Anterior cingulate cortex (tissue), 58 donors: ENCODE measurements around the gene RAB11FIP3.
A peak's percentile ranks its signal among the peaks of the same experiment; 100 is the strongest.

Experiments
- DNase-seq, 58 donors: peaks; one replicate each; lab custom pipeline; 2025; lab: John Stamatoyannopoulos, UW

RAB11FIP3 gene

DNA sequence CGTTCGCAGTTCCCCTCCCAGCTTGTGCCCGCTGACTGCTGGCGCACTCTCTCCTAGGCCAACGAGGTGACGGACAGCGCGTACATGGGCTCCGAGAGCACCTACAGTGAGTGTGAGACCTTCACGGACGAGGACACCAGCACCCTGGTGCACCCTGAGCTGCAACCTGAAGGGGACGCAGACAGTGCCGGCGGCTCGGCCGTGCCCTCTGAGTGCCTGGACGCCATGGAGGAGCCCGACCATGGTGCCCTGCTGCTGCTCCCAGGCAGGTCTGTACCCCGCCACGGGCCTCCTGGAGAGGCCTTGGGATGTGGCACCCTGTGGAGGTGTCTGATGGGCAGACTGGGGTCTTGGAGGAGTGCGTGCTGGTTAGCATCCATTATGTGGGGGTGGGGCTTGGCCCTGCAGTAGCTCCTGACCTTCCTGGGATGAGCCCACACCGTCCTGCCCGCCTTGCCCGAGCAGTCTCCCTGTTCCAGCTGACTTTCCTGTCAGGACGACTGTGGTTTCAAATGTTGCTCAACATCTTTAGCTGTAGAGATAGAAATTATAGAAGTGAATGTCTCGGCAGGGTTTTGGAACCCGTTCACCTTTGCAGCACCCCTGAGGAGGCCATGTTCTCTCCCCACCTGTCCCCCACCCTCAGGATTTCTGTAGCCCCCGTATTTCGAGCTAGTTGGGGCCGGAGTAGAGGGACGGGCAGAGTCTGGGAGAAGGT lies 57.2 kb downstream of the RAB11FIP3 start:
- DNase-seq: no peak

DNA sequence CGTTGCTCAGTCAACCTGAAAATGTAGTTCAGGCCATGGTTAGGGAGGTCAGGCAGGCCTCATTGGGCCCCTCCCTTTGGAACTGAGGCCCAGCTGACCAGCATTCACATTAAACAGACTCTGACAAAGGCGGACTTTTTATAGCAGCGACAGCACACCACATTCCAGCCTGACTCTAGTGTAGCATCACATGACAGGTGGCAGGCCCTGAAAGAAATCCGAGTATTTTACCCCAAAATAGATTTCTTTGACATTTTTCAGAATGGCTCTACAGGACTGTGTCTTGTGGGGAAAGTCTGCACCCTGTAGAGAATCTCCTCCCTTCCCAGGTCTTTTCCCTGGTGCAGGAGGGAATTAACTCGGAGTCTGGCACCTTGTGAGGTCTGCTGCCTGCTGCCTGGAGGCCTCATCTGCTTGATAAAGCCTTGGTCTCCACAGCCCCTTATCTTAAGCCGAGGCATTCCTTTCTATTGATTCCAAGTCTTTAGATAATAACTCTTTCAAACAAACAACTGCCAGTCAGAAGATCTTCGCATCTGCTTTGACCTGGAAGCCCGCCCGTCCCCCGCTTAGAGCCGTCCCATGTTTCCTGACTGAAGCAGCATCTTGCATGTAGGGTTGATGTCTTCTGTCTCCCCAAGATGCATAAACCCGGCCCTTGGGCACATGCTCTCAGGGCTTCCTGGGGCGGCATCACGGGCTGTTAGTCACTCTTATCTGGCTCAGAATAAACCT lies 58.1 kb downstream of the RAB11FIP3 start:
- peak in 29 of 58 donors; percentile 18 to 72 (median 40) for DNase-seq

DNA sequence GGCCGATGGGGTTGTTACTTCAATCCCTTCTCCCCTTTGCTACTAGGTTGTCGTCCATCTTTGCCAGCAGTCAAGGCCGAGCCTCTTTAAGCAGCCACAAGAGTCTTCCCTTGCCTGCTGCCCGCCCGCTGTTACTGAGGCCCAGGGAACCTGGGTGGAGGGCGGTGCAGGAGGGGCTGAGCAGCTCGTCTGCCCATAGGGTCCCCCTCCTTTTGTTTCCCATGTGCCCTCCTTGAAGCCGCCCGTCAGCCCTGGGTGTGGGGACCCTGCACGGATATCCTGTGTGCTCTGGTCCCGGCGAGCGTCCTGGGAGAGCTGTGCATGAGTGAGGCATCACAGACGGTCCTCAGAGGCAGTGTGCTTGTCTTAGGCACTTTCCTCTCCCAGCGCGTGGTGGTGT lies 64.2 kb downstream of the RAB11FIP3 start:
- no peak for DNase-seq

DNA sequence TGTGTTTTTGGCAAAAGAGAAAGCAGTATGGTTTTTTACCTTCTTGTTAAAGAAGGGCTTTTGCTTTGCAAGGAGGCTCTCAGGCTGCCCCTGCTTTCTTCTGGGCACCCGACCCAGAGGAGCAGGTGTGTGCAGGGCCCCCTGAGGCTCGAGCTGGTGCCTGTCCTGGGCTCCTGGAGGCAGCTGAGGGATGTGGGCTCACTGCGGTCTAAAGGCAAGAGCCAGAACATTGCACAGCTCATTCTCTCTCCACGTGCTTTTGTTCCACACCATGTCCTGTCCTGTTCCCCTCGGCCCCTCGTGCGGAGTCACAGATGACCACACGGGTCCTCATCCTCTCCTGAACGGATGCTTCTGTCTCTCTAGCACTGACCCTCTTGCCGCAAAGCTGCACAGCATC lies 65.3 kb downstream of the RAB11FIP3 start:
- DNase-seq: no peak

DNA sequence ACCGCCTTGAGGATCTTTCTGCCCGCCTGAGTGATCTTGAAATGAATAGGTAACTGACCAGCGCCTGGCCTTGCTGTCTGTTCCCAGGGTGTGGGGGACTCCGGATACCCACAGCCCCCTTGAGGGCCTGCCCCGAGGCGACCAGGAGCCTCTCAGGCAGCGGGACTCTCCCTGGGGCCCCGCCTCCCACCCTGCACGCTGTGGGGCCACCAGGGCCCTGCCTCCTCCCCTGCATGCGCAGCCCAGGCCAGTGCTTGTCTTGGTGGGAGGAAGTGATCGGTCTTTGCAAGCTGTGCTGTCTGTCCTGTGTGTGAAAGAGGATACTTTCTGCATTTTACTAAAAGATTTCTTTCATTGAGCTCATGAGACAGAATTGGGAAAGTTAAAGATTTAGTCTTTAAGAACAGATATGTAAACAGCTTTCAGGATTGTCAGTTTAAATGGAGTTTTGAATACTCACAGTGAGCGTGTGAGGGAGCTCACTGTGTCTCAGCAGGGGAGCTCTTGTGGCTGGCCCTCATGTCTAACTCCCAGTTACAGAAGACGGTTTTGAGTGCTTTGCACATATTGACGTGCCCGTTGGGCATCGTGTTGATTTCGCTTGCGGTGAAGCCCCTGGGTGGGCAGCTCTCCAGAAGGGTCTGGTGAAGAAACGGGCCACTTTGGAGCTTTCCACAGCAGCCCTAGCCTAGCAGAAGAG lies 65.9 kb downstream of the RAB11FIP3 start:
- no peak for DNase-seq

DNA sequence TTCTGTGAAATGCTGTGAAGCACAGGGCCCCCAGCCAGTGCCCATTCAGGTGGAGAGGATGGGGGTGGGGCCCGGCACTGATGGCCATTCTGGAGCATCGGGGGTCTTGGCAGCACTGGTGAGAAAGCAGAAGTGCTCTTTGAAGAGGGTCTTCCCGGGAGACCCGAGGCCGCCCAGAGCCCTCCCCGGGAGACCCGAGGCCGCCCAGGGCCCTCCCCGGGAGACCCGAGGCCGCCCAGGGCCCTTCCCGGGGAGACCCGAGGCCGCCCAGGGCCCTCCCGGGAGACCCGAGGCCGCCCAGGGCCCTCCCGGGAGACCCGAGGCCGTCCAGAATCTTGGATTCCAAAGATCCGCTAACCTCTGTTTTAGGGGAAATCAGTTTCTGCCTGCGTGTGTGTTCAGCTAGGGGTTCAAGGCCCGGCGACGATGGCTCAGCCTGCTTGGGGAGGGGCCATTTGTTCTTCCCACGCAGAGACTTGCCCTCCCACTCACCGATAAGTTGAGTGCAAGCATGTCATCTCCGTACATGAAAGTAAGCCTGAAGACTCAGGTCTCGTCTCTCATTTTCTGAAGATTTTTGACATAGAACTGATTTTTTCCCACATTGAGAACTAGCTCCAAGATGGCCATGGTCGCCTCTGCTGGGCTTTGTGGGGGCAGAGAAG lies 66.9 kb downstream of the RAB11FIP3 start:
- DNase-seq: peak in 2 of 58 donors; percentile 31 to 39

DNA sequence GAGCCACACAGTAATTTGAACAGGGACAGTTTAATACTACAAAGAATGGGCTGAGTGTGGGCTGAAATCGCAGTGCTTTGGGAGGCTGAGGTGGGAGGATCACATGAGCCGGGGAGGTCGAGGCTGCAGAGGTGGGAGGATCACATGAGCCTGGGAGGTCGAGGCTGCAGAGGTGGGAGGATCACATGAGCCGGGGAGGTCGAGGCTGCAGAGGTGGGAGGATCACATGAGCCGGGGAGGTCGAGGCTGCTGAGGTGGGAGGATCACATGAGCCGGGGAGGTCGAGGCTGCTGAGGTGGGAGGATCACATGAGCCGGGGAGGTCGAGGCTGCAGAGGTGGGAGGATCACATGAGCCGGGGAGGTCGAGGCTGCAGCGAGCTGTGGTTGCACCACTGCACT lies 69.2 kb downstream of the RAB11FIP3 start:
- DNase-seq: peak in 5 of 58 donors; percentile 25 to 48 (median 39)

DNA sequence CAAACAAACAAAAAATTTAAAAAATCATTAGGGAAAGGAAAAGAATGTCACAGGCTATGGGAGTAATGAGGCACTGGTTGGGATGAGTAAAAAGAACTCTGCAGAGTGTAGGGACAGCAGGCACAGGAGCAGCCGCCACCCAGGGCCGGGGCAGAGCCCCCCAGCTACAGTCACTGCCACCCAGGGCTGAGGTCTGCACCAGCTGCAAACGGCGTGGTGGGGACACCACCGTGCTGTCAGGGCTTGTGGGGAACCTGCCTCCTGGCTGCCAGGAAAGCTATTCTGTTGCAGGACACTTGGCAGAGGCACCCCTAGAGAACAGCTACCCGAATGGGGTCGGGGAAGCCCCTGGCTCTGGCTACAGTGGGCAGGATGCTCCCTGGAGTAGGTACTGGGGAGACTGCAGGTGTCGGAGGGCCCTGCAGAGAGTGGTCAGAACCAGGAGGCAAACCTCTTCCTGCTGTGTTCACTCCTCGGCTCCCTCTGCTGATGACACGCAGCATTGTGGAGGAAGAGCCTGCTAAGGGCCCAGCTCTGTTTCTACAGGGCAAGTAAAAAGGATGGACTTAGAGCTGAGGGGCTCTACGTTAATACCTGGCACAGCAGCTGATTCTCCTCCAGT lies 69.8 kb downstream of the RAB11FIP3 start:
- peak in 6 of 58 donors; percentile 0 to 23 (median 20) for DNase-seq

DNA sequence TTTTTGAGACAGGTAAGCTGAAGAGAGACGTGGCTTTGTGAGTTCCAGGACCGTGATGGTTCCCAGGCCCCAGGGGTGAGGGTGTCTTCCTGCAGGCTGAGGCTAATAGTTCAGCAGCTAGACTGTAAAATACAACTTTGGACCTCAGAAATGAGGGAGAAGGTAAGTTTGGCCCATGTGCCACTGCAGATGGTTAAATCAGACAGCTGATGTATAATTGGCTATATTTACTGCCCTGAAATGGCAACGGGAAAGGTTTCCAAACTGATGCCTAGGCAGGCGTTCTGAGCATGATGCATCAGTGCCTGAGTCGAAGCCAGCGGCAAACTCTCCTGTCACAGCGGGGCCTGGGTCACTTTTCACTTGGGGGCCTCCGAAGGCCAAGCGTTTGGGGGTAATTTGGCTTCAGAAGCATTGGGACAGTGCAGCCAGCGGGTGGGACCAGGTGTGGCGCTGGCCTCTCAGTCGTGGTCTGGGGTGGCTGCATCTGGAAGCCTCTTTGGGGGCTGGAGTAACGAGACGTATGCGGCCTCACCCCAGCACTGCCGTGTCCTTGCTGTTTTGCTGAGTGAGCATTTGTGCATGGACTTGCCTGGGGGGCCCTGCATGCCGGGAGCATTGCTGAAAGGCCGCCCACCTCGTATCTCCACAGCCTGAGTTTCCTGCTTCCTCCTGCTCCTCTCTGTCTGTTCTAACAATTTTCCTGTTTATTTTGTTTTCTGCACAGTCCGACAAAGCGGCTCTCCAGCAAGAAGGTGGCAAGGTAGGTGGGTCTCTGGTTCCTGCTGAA lies 70.8 kb downstream of the RAB11FIP3 start:
- no peak for DNase-seq

DNA sequence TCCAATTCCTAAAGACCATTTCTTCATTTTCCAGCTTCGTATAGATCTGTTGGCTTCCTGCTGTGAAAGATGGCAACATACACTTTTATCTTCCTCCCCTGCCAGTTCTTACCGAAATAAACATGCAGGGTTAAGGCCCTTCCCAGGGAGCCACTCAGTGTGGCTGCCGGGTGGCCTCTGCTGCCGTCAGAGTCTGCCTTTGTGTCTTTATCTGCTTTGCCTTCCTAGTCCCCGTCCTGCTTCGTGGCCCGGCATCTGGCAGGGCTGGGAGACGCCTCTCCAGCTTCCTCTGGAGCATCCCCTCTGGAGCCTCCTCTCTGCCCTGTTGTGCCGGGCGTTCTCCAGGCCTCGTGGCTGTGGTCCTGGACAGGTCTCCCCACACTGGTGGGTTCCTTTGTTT lies 71.8 kb downstream of the RAB11FIP3 start:
- DNase-seq: no peak

DNA sequence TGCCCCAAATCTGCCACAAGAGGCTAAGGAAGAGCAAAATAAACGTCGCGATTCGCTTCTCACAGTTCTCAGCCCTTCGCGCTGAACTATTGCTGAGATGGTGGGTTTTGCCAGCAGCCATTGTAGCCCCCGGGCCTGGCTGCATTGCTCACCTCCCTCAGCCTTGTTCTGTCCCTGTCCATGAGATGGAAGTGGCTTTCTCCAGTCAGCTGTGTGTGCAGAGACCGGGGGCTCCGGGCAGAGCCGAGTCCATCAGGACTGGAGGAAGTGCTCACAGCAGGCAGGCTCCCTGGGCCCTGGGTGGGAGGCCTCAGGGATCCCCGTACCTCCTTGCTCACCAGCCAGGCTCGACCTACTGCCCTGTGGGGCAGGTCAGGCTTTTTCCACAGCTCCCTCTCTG lies 74.5 kb downstream of the RAB11FIP3 start:
- no peak for DNase-seq

DNA sequence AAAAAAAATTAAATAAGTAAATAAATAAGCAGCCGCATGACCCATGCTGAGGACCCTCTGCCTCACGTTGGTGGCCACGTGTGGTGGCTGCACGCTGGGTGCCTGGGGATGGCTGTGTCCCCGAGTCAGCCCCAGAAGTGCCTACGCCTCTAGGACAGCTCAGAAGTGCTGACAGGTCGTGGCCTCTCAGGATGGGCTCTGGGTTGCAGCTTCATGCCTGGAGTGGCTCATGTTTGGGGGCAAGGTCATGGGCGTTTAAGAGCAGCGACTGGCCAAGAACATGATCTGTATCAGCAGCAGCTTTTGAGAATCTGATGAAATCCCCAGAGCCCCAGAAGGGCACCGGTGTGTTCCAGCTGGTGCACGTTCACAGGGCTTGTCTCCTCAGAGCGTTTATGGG lies 75.3 kb downstream of the RAB11FIP3 start:
- no peak for DNase-seq

DNA sequence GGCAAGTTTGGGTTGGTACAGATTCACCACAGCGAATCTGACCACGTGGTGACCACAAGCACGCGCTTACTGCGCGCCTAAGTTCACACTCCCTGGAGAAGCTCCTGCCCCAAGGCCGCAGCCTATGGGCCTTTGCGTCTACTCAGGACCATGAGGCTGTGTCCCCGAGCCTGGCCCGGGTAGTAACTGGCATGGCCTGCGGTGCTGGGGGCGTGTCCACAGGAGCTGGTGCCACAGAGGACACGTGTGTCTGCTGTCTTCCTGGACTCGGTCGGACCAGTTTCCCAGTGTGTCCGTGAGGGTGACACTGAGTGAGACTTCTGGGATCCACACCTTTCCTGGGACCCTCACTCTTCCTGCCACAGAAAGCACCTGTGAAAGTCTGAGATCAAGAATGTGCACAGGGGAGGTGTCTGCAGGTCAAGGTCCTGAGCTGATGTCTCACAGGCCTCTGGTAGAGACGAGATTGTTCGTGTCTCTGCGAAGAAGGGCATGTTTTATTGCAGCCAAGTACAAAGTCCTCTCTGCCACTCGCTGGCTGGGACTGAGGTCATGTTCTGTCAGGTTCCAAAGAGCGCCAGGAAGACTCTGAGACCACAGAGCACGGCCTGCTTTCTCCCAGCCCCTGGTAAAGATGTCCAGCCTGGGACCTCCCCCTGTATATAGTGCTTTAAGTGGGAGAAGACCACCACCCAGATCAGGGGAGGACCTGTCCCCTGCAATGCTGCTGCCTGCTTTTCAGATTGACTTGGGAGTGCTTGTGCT lies 76.9 kb downstream of the RAB11FIP3 start:
- no peak for DNase-seq

DNA sequence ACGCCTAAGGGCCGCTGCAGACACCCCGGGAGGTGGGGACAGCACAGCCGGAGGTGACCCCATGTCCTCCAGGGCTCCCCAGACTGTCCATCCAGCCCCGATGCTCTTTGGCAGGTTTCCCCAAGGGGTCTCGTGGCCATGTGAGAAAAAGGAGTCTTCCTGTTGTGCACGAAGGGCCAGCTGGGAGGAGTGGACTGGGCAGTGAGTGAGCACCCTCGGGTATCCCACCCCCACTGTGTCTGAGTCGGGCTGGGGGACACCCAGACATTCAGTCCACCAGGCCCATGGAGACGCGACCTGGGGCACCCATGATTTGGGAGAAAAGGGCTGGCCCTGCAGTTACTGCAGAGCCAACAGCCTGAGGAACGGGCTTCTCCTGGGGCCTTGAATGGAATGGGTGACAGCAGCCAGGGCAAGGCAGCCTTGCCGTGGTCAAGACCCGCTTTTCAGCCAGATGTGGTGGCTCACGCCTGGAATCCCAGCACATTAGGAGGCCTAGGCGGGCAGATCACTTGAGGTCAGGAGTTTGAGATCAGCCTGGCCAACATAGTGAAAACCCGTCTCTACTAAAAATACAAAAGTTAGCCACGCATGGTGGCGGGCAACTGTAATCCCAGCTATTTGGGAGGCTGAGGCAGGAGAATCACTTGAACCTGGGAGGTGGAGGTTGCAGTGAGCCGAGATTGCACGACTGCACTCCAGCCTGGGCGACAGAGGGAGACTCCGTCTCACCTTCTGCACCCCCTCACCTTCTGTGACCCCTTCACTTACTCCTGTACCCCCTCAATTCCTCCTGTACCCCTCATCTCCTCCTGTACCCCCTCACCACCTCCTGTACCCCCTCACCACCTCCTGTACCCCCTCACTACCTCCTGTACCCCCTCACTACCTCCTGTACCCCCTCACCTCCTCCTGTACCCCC lies 78.0 kb downstream of the RAB11FIP3 start:
- no peak for DNase-seq

DNA sequence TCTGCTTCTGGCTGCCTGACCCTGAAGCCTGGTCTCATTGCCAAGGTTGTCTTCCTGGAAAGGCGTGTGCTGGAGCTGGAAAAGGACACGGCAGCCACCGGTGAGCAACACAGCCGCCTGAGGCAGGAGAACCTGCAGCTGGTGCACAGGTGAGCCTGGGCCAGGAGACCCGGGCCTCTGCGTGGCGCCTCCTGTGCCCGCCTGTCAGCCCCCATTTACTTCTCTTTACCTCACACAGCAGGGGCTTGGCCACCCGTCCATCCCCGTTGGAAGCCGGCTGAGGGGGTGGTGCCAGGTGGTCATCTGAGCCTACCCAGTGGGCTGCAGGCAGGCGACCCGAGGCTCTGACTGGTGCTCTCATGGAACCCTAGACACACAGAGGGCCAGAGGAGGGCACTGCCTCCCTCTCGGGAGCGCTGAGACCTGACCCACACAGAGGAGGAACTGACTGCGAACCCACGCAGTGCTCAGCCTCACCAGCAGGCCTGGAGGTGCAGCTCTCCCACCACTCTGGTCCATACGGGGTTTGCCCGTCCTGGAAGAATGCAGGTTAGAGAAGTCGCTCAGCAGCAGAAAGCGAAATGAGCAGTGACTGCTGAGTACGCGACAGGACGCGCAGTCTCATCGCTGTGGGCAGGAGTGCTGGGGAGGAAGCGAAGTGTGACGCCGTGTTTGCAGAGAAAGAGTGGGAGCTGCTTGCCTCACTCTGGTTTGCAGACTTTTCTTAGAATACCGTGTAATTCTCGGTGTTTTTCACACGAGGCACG lies 80.2 kb downstream of the RAB11FIP3 start:
- peak in 27 of 58 donors; percentile 17 to 69 (median 38) for DNase-seq

DNA sequence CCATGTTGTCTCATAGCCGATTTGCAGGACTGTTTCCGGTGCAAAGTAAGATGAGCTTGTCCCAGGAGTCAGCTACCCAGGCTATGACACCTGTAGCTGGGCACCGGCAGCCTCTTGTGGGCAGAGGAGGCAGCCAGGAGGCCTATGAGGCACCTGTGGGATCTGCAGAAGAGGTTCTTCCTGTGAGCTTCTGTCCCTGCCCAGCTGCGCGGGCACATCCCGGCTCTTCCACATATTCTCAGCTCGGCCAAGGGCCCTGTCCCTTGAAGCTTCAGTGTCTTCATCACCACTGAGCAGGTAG lies 80.7 kb downstream of the RAB11FIP3 start:
- DNase-seq: no peak

DNA sequence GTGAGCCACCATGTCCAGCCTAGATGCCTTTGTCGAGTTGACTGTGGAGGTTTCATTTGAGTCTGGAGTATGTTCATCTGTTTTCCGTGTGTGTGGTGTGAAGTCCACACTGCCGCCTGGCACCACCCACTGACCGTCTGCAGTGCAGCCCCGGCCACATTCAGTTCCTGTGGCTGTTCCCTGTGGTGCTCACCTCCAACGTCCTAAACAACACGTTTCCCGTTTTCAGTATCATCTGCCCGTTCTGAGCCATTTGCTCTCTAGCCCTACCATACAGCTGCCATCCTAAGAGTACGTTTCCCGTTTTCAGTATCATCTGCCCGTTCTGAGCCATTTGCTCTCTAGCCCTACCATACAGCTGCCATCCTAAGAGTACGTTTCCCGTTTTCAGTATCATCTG lies 82.1 kb downstream of the RAB11FIP3 start:
- peak in 7 of 58 donors; percentile 5 to 53 (median 25) for DNase-seq
